Peyer's patch (tissue), 4 donors: ENCODE data around the gene THRAP3.

Experiments used
- POLR2A ChIP-seq, 2 donors: fragments of 450-650 bp; IDR thresholded peaks; one replicate each; pipeline ENCODE4 v1.5.1; 2017; ENCODE audit warnings: antibody characterized with exemption in 2 of 2, mild to moderate bottlenecking in 2 of 2, moderate library complexity in 2 of 2
- TF ChIP-seq, protein P1 (sequence below), 6 experiments: fragments of 450-650 bp in 4 of 6; fragments of 200-600 bp in 2 of 6; sonication (generic) in 1 of 6; IDR thresholded peaks; one replicate each; pipeline ENCODE4 v1.5.1; 2017 to 2019; ENCODE audit warnings: antibody characterized with exemption in 6 of 6, mild to moderate bottlenecking in 3 of 6, moderate library complexity in 1 of 6

DNA sequence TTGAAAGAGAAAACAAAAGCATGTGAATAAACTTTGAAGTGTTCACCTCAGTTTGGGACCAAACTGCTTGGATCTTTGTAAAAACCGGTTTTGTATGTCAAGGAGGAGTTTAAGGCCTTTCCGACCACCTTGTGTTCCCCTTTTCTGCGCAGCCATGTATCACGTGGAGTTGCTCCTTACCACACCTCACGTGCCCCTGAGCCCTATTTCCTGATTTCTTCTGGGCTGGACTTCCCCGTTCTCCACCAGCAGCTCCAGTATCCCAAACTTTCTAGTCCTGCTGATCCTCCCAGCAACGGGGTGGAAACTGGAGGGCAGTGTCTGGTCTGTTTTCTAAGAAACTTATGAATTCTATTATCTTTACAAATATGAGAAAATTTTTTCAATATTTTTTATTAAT, 80.3 kb downstream of the THRAP3 start:
- TF ChIP-seq, protein P1, sequence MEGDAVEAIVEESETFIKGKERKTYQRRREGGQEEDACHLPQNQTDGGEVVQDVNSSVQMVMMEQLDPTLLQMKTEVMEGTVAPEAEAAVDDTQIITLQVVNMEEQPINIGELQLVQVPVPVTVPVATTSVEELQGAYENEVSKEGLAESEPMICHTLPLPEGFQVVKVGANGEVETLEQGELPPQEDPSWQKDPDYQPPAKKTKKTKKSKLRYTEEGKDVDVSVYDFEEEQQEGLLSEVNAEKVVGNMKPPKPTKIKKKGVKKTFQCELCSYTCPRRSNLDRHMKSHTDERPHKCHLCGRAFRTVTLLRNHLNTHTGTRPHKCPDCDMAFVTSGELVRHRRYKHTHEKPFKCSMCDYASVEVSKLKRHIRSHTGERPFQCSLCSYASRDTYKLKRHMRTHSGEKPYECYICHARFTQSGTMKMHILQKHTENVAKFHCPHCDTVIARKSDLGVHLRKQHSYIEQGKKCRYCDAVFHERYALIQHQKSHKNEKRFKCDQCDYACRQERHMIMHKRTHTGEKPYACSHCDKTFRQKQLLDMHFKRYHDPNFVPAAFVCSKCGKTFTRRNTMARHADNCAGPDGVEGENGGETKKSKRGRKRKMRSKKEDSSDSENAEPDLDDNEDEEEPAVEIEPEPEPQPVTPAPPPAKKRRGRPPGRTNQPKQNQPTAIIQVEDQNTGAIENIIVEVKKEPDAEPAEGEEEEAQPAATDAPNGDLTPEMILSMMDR (IDR thresholded peaks at IDR 0.05), result no peak
- no peak for TF ChIP-seq POLR2A (IDR thresholded peaks at IDR 0.05)
